Measurements from ENCODE around the gene KRT6A.

DNA sequence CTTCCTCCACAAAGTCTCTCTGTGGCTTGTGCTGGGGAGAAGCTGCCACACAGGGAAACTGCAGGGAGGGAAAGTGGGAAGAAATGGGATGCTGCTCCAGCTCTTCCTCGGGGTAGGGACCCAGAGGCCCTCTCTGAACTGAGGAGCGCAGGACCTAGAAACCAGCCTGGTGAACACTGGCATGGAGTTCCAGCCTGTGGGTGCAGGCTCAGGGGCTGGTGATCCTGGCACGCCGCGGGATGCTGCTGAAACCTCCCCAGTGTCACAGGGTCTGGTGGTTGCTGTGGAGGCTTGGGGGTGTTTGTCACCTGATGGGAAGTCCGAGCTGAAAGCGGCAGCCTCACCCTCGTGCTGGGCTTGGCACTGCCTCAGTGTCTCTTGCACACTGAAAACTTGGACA lies 53.6 kb downstream of the KRT6A start:
- no peak for TF ChIP-seq CHD2 (IDR thresholded peaks at IDR 0.05; ENCODE audit: low read depth, low read length)
- TF ChIP-seq, protein P1, sequence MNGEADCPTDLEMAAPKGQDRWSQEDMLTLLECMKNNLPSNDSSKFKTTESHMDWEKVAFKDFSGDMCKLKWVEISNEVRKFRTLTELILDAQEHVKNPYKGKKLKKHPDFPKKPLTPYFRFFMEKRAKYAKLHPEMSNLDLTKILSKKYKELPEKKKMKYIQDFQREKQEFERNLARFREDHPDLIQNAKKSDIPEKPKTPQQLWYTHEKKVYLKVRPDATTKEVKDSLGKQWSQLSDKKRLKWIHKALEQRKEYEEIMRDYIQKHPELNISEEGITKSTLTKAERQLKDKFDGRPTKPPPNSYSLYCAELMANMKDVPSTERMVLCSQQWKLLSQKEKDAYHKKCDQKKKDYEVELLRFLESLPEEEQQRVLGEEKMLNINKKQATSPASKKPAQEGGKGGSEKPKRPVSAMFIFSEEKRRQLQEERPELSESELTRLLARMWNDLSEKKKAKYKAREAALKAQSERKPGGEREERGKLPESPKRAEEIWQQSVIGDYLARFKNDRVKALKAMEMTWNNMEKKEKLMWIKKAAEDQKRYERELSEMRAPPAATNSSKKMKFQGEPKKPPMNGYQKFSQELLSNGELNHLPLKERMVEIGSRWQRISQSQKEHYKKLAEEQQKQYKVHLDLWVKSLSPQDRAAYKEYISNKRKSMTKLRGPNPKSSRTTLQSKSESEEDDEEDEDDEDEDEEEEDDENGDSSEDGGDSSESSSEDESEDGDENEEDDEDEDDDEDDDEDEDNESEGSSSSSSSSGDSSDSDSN (IDR thresholded peaks at IDR 0.05; ENCODE audit: borderline replicate concordance in 1 of 2, low read depth in 2 of 2, low read length in 2 of 2), result no peak
